HG02870 (cell line): ENCODE data around the gene BTG2.
A peak's percentile ranks its signal among the peaks of the same experiment; 100 is the strongest.
"Not testable (repeated sequence)": the region's sequence is repeated elsewhere in the genome, so short reads cannot be mapped to it uniquely, and the experiment has no call there.

Experiments
- ATAC-seq: cut with Tn5 transposase; IDR thresholded peaks from one replicate; pipeline ENCODE4 v1.9.1; 2021; ENCODE audit warnings: mild to moderate bottlenecking, moderate library complexity; ENCODE audit not compliant: unreplicated experiment

Gene BTG2

GRCh38 chr1:203291201-203292096 lies 13.9 kb upstream of the BTG2 start:
- no peak for ATAC-seq

GRCh38 chr1:203295796-203296195 lies 9.5 kb upstream of the BTG2 start:
- ATAC-seq = no peak

GRCh38 chr1:203296460-203297073 lies 8.8 kb upstream of the BTG2 start:
- ATAC-seq = no peak

- no peak for ATAC-seq
Measured at GRCh38 chr1:203299169-203299568, 6.2 kb upstream of the BTG2 start.

GRCh38 chr1:203299719-203300429 lies 5.4 kb upstream of the BTG2 start:
- not testable (repeated sequence) for ATAC-seq

GRCh38 chr1:203300441-203301330 lies 4.6 kb upstream of the BTG2 start:
- ATAC-seq = peak; percentile 24

GRCh38 chr1:203301331-203301668 lies 4.0 kb upstream of the BTG2 start:
- ATAC-seq = no peak

GRCh38 chr1:203302456-203302855 lies 2.9 kb upstream of the BTG2 start:
- no peak for ATAC-seq

GRCh38 chr1:203302894-203303293 lies 2.4 kb upstream of the BTG2 start:
- ATAC-seq = no peak

- no peak for ATAC-seq
Measured at GRCh38 chr1:203304391-203304918, 864 bp upstream of the BTG2 start.

- ATAC-seq = no peak
Measured at GRCh38 chr1:203305809-203306088, 430 bp downstream of the BTG2 start.

- ATAC-seq = no peak
Measured at GRCh38 chr1:203306089-203306964, 1.0 kb downstream of the BTG2 start.

GRCh38 chr1:203306965-203307541 lies 1.7 kb downstream of the BTG2 start:
- no peak for ATAC-seq

GRCh38 chr1:203307641-203308126 lies 2.4 kb downstream of the BTG2 start:
- no peak for ATAC-seq

- ATAC-seq = no peak
Measured at GRCh38 chr1:203308328-203308922, 3.1 kb downstream of the BTG2 start.

GRCh38 chr1:203308923-203309331 lies 3.6 kb downstream of the BTG2 start:
- no peak for ATAC-seq

- no peak for ATAC-seq
Measured at GRCh38 chr1:203311368-203312301, 6.3 kb downstream of the BTG2 start.
